DMS153 (cell line): ENCODE results near the gene TEAD1.

Source experiments
- DNase-seq: peaks from one replicate; lab custom pipeline; 2025; lab: John Stamatoyannopoulos, UW

TEAD1 gene

GRCh38 chr11:12789054-12789453 lies 114.8 kb downstream of the TEAD1 start:
- no peak for DNase-seq

GRCh38 chr11:12789596-12790215 lies 115.5 kb downstream of the TEAD1 start:
- DNase-seq = no peak

DNA sequence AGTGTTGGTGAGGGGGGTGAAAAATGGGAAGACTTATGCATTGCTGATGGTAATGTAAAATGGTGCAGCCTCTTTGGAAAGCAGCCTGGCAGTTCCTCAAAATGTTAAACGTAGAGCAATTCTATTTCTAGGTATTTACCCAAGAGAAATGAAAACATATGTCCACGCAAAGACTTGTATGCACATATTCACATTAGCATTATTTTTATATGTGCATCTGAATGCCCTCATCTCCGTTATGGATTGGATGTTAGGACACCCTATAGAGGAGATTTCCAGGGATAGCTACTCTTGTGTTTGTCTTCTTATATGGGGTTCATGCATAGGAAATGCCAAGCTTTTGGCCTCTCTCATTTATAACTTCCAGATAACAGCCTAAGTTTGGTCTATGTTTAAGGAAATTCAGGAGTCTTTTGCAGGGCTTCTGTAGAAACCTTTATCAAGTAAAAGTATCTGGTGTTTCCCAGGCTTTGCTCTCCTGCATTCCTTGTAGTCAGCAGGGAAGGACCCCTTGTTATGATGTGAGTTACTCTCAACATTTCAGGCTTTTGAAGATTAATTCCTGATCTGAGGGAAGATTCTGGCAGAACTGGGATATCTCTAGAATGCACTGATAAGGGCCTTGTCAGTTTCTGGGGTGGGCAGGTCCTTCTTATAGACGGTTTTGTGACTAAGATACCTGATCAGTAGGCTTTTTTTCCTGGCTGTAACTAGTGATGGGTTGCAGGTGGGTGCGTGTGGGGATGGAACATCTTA lies 116.8 kb downstream of the TEAD1 start:
- DNase-seq = no peak

GRCh38 chr11:12792018-12792417 lies 117.8 kb downstream of the TEAD1 start:
- DNase-seq = no peak

GRCh38 chr11:12792590-12792989 lies 118.4 kb downstream of the TEAD1 start:
- no peak for DNase-seq

- DNase-seq = no peak
Measured at GRCh38 chr11:12793065-12793464, 118.8 kb downstream of the TEAD1 start.

DNA sequence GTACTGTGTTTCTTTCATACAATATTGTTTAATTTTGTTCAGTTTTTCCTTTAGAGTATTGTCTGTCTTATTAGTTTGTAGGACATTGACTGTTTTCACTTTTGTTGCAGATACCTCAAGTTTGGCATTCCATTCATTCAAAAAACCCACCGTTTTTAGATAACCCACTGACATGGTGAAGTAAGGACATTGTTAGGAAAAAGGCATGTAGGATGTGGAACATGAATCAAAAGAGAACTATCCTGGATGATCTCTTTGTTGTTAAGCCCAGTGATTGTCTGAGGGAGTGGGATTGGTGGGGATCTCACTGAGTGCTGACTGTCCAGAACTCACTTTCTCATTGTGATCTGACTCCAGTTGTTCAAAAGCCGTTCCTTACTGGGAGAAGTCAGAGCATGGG lies 119.3 kb downstream of the TEAD1 start:
- DNase-seq = no peak

DNA sequence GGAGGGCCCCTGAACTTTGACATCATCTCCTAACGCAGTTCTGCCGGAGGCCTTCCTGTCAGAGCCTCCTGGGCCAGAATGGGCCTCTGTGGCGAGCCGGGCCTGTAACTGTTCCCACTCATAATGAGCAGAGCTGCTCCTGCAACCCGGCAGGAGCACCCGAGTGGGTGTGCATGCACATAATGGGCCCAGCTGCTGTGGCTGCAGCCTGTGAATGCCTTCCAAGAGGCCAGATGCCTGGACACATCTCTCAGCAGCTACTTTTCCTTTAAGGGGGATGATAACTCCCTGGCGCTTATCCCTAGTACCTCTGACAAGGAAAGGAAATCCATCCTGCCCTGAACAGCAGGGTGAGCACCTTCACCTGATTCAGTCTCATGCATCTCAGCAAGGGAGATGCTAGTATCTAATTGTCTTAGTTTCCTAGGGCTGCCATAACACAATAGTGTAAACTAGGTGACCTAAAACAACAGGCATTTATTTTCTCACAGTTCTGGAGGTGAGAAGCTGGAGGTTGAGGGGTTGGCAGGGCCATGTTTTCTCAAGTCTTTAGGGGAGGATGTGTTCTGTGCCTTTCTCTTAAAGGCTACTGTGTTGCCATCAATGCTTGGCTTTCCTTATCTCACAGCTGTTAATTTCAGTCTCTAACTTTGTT lies 120.5 kb downstream of the TEAD1 start:
- DNase-seq = no peak

GRCh38 chr11:12797996-12798395 lies 123.8 kb downstream of the TEAD1 start:
- no peak for DNase-seq

- peak; percentile 33 for DNase-seq
Measured at GRCh38 chr11:12798609-12799011, 124.4 kb downstream of the TEAD1 start.

DNA sequence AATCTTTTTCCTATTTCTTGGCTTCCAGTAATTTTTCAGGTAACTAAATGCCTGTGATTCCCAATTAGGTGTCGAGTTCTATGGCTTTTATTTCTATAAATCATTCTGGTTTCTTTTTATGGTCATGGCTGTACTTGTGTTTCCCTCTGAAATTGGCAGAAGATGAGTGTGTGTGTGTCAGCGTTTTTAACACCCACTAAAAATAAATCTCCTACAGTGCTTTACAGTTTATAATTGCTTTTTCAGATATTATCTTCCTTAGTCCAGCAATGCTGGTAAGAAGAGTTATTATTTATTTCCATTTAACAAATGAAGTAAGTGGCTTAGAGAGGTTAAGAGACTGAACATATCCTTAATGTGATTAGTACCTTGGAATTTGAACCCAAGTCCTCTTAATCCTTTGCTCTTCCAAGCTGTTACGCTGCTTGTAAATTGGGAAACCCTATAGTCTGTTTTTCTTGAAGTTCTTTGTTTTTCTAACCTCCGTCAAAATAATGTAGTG lies 125.2 kb downstream of the TEAD1 start:
- no peak for DNase-seq

DNA sequence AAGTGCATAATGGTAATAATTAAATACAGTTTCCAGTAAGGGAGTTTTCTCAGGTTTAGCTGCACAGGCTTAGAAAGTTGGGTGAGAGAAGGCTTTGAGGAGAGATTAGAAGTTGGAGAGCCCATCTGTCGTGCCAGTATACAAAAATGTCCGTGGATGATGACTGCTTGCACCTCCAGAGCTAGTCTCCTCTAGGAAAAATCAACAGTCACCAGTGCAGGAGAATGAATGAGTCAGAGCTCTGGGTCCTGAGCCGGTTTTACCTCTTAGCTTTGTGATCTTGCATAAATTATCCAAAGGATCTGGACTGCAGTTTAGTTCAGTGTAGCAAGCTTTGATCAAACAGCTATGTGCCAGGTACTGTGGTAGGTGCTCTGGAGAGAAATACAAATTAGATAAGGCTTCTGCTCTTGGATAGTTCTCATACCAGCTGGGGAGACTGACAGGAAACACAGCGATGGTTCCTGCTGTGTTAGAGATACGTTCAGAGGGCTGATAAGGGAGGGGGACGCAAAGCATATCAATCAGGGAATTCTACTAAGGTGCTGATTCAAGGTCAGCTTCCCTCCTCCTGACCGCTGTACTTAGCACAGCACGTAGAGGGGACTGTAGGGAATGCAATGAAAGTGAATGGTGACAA lies 125.9 kb downstream of the TEAD1 start:
- peak; percentile 82 for DNase-seq

GRCh38 chr11:12800871-12801270 lies 126.7 kb downstream of the TEAD1 start:
- DNase-seq = no peak

DNA sequence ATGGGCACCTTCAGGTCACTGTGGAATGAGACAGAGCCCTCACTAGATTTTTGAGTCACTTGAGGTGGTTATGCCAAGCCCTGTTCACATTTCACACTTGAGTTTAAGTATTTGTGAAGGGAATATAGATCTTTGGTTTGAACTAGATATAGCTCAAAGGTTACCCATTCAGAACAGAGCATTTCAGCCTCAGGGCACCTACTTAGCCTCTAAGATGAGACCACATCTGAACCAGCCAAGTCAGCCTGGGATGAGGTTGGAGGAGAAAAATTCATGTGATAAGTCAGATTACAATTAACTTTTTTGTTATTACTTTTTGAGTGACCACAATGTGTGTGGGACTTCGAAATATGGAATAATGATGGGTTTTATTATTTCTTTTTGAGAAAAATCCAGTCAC lies 127.8 kb downstream of the TEAD1 start:
- DNase-seq = no peak

- peak; percentile 99 for DNase-seq
Measured at GRCh38 chr11:12802418-12803085, 128.3 kb downstream of the TEAD1 start.

GRCh38 chr11:12803086-12803826 lies 129.0 kb downstream of the TEAD1 start:
- no peak for DNase-seq

DNA sequence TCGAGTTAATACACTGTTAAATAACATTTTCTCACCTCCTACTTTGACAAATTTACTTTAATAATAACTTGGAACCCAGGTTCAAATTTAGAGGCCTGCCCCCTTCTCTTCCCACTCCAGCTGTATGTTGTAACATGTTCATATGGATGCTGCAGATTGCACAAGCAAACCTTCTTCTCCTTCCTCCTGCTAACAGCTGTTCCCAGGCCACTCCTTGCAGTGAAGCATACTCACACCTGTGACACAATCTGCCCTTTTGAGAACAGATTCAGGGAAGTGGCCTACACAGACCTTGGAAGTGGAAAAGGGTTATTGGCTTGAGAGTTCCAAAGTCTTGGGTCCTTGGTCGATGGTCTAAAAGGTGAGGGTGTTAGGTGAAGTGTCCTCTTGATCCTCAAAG lies 131.9 kb downstream of the TEAD1 start:
- DNase-seq = no peak

GRCh38 chr11:12807621-12808020 lies 133.4 kb downstream of the TEAD1 start:
- no peak for DNase-seq

GRCh38 chr11:12808519-12808918 lies 134.3 kb downstream of the TEAD1 start:
- no peak for DNase-seq

GRCh38 chr11:12809364-12809763 lies 135.1 kb downstream of the TEAD1 start:
- no peak for DNase-seq

DNA sequence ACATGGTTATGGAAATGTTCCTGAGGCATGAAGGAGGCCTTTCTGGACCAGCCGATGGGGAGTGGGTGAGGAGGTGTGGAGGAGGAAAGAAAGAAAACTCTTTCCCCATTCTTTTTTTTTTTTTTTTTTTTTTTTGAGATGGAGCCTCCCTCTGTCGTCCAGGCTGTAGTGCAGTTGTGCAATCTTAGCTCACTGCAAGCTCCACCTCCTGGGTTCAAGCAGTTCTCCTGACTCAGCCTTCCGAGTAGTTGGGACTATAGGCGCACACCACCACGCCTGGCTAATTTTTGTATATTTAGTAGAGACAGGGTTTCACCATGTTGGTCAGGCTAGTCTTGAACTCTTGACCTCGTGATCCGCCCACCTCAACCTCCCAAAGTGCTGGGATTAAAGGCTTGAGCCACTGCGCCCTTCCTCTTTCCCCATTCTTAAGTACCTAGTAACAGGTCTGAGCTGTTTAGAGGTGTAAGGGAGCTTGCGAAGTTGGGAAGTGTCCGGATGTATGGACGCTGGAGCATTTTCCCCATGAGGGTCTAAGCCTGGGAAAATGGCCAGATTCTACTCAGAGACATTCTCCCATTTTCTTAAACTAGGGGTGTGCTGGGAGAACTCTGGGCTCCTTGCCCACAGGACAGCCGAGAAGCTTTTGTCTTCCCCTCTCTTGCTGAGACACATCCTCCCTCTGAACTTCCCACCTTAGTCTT lies 135.8 kb downstream of the TEAD1 start:
- no peak for DNase-seq
